T-cell (primary cell): Measurements from ENCODE around the gene ATP2C1. TPM values are rescaled to one million over a fixed set of nuclear protein-coding genes. Genes with fewer than 3 reads are reported as not detected.

Experiments used
- ATAC-seq, 4 experiments: fragments of 200-7000 bp in 3 of 4; fragments of 150-1000 bp in 1 of 4; cut with Tn5 transposase; replicated peaks in 1 of 4; 1 replicate in 3 of 4; 2 replicates in 1 of 4; pipeline ENCODE4 v1.10.0; 2021; ENCODE audit warnings: moderate library complexity in 3 of 4, mild to moderate bottlenecking in 2 of 4, moderate number of reproducible peaks in 1 of 4
- CTCF ChIA-PET, 2 donors: fragments of 300-600 bp; sonication (Branson Sonifier 250); formaldehyde crosslinking; loops; one replicate each; lab custom pipeline; 2022; ENCODE audit warnings: antibody characterized with exemption in 2 of 2; lab: Charles Lee
- POLR2A ChIA-PET, 2 donors: fragments of 300-600 bp; sonication (Branson Sonifier 250); formaldehyde crosslinking; loops; one replicate each; lab custom pipeline; 2022; ENCODE audit warnings: antibody characterized with exemption in 2 of 2; lab: Charles Lee
- DNase-seq, 35 experiments: peaks; one replicate each; pipeline versions ENCODE4 v3.0.0 to v3.0.0-alpha.2; 2013 to 2023
- H3K27ac ChIP-seq: one replicate; pipeline ENCODE4 v1.5.1; 2013; ENCODE audit warnings: low read length
- H3K27me3 ChIP-seq, 2 experiments: replicated peaks in 1 of 2; 1 replicate in 1 of 2; 2 replicates in 1 of 2; pipeline versions ENCODE4 v1.6.1 to v1.7.0; 2013; ENCODE audit warnings: low read length in 1 of 2, mixed read lengths in 1 of 2; ENCODE audit not compliant: control insufficient read depth in 2 of 2, insufficient read depth in 2 of 2; ENCODE audit errors: extremely low read depth in 1 of 2
- H3K36me3 ChIP-seq, 2 donors: 1 replicate in 1 of 2; 2 replicates in 1 of 2; pipeline versions ENCODE4 v1.6.1 to v1.7.0; 2013; ENCODE audit warnings: low read length in 1 of 2; ENCODE audit not compliant: control insufficient read depth in 2 of 2, insufficient read depth in 1 of 2; ENCODE audit errors: extremely low read depth in 1 of 2
- H3K4me1 ChIP-seq, 2 experiments: 1 replicate in 1 of 2; 2 replicates in 1 of 2; pipeline versions ENCODE4 v1.6.1 to v1.7.0; 2013; ENCODE audit warnings: low read length in 2 of 2, mixed read lengths in 1 of 2; ENCODE audit not compliant: insufficient read depth in 2 of 2, control insufficient read depth in 1 of 2; ENCODE audit errors: extremely low read depth in 1 of 2
- H3K4me3 ChIP-seq, 2 donors: 1 replicate in 1 of 2; 2 replicates in 1 of 2; pipeline versions ENCODE4 v1.5.1 to v1.7.0; 2013; ENCODE audit warnings: mild to moderate bottlenecking in 2 of 2, low read length in 1 of 2, moderate library complexity in 1 of 2; ENCODE audit not compliant: control insufficient read depth in 1 of 2; ENCODE audit errors: extremely low read depth in 1 of 2
- H3K9me3 ChIP-seq: 2 replicates; pipeline ENCODE4 v1.7.0; 2013
- H3K27ac Mint-ChIP-seq, 2 donors: one replicate each; pipeline ENCODE4 v1.8.0; 2020 to 2021; ENCODE audit warnings: mild to moderate bottlenecking in 2 of 2, mixed read lengths in 2 of 2
- H3K27me3 Mint-ChIP-seq, 2 donors: one replicate each; pipeline ENCODE4 v1.8.0; 2021 to 2022; ENCODE audit warnings: mixed read lengths in 2 of 2
- H3K36me3 Mint-ChIP-seq: one replicate; pipeline ENCODE4 v1.8.0; 2021; ENCODE audit warnings: mixed read lengths
- H3K4me1 Mint-ChIP-seq, 3 donors: one replicate each; pipeline ENCODE4 v1.8.0; 2020 to 2022; ENCODE audit warnings: mixed read lengths in 3 of 3, mild to moderate bottlenecking in 1 of 3
- H3K4me3 Mint-ChIP-seq, 3 donors: one replicate each; pipeline ENCODE4 v1.8.0; 2020 to 2022; ENCODE audit warnings: mild to moderate bottlenecking in 3 of 3, mixed read lengths in 3 of 3, moderate library complexity in 3 of 3
- H3K9me3 Mint-ChIP-seq, 3 donors: one replicate each; pipeline ENCODE4 v1.8.0; 2020 to 2022; ENCODE audit warnings: mixed read lengths in 3 of 3
- WGBS: methylation state at CpG from one replicate; pipeline ENCODE4 v1.1.5; 2013; ENCODE audit warnings: missing lambda C conversion rate; ENCODE audit not compliant: insufficient coverage; 5-methylcytosine and 5-hydroxymethylcytosine counted together
- total RNA-seq, 35 experiments: library from RNA in 6 of 35; stranded (reverse) in 6 of 35; fragments of 120-200 nt in 1 of 35; gene quantifications; one replicate each; pipeline versions ENCODE4 v1.2.1 to v1.2.4 and lab custom pipeline; 2013 to 2026

Gene ATP2C1
- total RNA-seq, 5 donors from 2014 or later (not counting 1 experiment from before 2014, with no cell fraction given), result 36.4 to 60.1 (median 42.6) TPM

DNA sequence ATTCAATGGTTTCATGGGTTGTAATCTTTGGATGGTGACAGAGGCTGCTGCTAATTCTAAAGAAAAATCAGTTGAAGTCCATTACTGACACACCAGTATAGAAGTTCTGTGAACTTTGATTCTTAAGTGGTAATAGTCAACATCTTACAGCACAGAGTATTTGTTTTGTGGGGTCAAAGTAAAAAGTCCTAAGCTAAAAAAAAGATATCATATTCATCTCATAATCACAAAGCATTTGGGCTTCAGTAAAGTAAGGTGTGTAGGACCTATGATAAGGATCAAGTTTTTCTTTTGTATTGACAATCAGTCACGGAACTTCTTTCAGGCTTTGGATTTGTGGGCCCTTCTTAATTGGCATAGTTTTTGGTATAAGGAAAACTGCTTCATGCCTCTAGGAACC lies 131.7 kb downstream of the ATP2C1 start:
- ATAC-seq, result no peak
- CTCF ChIA-PET, result interaction anchor here in 1 of 2 donors (0.9 to 4.0 kb wide), 4 partner anchors 8 to 132 kb away, joined by 3 to 21 read pairs (median 10); partner anchors contain the start of gene ATP2C1
- peaks cover 0 to 18% of the 10 kb centered on the region in 2 donors for H3K36me3 ChIP-seq
- H3K27me3 ChIP-seq, result no peaks in the 10 kb centered on the region
- H3K36me3 Mint-ChIP-seq, result peaks cover 29% of the 10 kb centered on the region
- H3K9me3 Mint-ChIP-seq, result peaks cover 0 to 3% (median 0%) of the 10 kb centered on the region in 3 donors
- peaks cover 25 to 30% of the 10 kb centered on the region in 2 experiments for H3K4me1 ChIP-seq
- peak overlapping the region; percentile 89 to 93 (median 91) for H3K4me3 Mint-ChIP-seq
- no peaks in the 10 kb centered on the region for H3K9me3 ChIP-seq
- H3K27ac Mint-ChIP-seq, result peak overlapping the region; percentile 92 to 98
- no CpG with 5 or more reads among the region's 1 CpG for WGBS
- H3K27me3 Mint-ChIP-seq, result no peaks in the 10 kb centered on the region
- peak overlapping the region; percentile 81 to 98 for H3K4me3 ChIP-seq
- no peak overlapping the region for H3K27ac ChIP-seq
- H3K4me1 Mint-ChIP-seq, result peaks cover 60 to 65% (median 62%) of the 10 kb centered on the region in 3 donors
- no peak for DNase-seq
- POLR2A ChIA-PET, result interaction anchor here (1.3 to 1.7 kb wide), 5 partner anchors 10 to 356 kb away, joined by 3 to 6 read pairs (median 3); partner anchors contain the start of gene NUDT16 (in 1 of the 2)

DNA sequence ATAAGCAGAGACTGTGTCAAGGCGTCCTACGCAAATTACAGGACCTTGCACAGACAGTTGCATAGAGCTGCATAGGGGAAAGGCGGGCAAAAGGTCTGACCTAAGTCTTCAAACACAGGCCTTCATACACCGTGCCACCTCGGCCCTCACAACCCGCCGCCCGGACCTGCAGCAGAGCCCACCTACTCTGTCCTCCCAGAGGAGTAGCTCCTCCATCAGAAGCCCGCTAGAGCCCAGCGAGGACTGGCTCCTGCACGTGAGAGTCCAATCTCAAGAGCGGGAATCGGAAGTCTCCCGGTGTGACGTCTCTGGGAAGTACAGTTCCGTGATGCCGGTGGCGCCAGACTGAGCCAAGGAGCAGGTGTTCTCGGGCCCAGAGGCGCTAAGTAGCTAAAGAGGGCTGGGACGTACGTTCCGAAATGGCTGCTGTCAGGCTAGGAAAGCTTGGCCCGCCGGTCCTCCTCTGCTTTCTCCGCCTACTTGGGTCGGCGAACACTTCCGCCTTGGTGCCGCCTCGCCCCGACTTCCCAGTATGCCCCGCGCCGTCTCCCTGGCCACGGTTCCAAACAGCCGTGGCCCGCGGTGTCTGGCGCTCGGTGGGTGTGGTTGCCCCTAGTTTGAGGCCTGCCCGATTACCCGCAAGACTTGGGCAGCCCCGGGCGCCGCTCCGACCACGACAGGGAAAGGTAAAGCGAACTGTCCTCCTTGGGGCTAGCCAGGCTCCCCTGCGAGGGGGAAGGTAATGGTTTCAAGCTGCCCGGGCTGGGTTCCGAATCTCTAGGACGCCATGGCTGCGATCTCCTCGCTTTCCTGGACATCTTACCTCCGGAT lies 132.7 kb downstream of the ATP2C1 start, which contains the start of the genes ASTE1 and NEK11:
Gene ASTE1, minus strand, starts transcription at position 505 of the 831 bp plus-strand sequence. CDS start 1,519 bp downstream, outside the sequence.
Gene NEK11, plus strand, starts transcription at position 557 of the 831 bp plus-strand sequence. CDS start 2,832 bp downstream, outside the sequence.
- Histone ChIP-seq H3K9me3 (no peaks in the 10 kb centered on the region), H3K27me3 (no peaks in the 10 kb centered on the region), H3K36me3 (peaks cover 0 to 16% of the 10 kb centered on the region in 2 donors), H3K27ac (peak within 1 kb of the TSS; percentile 87), H3K4me3 (peak within 1 kb of the TSS; percentile 81 to 98), H3K4me1 (peaks cover 23 to 25% of the 10 kb centered on the region in 2 experiments)
- Mint-ChIP-seq H3K27me3 (no peaks in the 10 kb centered on the region), H3K27ac (peak within 1 kb of the TSS; percentile 92 to 98), H3K4me1 (peaks cover 50 to 55% (median 52%) of the 10 kb centered on the region in 3 donors), H3K9me3 (peaks cover 0 to 3% (median 0%) of the 10 kb centered on the region in 3 donors), H3K36me3 (peaks cover 26% of the 10 kb centered on the region), H3K4me3 (peak within 1 kb of the TSS; percentile 89 to 93 (median 91))
- DNase-seq, result peak; percentile 75 to 95 (median 92)
- under 1% methylated on average over 50 of the region's 56 CpGs for WGBS
- ChIA-PET POLR2A (interaction anchor here (0.7 to 1.7 kb wide), 7 partner anchors 11 to 1587 kb away, joined by 3 to 6 read pairs (median 3); partner anchors contain the start of genes NUDT16 (in 2 of the 2), IFT122 (in 1 of the 2) and MBD4 (in 1 of the 2)), CTCF (interaction anchor here (0.9 to 4.0 kb wide), 6 partner anchors 9 to 769 kb away, joined by 3 to 21 read pairs (median 4); partner anchors contain the start of genes ATP2C1 (in 1 of the 2) and NUDT16 (in 1 of the 2))
- peak; percentile 98 to 99 (median 98) for ATAC-seq

DNA sequence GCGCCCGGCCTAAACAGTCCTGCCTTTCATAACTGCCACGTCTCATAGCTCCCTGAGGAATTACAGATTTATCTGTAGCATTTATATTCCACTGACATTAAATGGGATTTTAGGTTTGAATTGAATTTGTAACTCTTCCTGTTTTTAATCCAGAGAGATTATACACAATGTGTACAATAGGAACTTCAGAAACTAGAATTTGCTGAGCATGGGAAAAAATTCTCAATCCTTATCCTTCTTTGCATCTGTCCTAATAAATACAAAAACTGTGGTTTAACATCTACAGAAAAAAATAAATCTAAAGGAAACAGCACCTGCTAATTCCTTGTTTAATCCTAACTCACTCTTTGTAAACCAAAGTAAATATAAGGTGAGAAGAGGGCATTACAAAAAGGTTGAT lies 135.0 kb downstream of the ATP2C1 start:
- peaks cover 13 to 17% of the 10 kb centered on the region in 2 experiments for H3K4me1 ChIP-seq
- no peaks in the 10 kb centered on the region for H3K9me3 ChIP-seq
- Mint-ChIP-seq H3K27me3 (no peaks in the 10 kb centered on the region), H3K4me1 (peaks cover 30 to 35% (median 34%) of the 10 kb centered on the region in 3 donors), H3K9me3 (peaks cover 0 to 3% (median 0%) of the 10 kb centered on the region in 3 donors), H3K4me3 (no peak overlapping the region), H3K36me3 (peaks cover 23% of the 10 kb centered on the region), H3K27ac (no peak overlapping the region)
- ChIA-PET POLR2A (no interaction called here), CTCF (no interaction called here)
- no peaks in the 10 kb centered on the region for H3K27me3 ChIP-seq
- no peak overlapping the region for H3K27ac ChIP-seq
- H3K36me3 ChIP-seq, result peaks cover 0 to 8% of the 10 kb centered on the region in 2 donors
- no peak for ATAC-seq
- WGBS, result no CpG with 5 or more reads among the region's 3 CpGs
- no peak overlapping the region for H3K4me3 ChIP-seq
- no peak for DNase-seq

DNA sequence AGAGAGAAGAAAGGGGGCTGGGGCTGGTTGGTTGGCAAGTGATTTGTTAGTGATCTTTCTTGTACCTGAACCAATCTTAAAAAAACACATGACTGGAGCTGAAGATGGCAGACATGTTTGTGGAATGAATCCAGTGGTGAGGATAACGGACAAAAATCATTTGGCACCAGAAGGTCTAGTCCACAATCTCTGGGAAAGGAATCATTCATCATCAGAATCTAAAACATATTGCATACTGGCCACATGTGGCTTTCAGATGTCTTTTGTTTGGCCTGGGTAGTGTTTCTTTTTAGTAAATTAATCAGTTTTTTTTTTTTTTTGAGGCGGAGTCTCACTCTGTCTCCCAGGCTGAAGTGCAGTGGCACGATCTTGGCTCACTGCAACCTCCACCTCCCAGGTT lies 137.8 kb downstream of the ATP2C1 start:
- Mint-ChIP-seq H3K9me3 (no peaks in the 10 kb centered on the region), H3K4me1 (peaks cover 7 to 8% (median 7%) of the 10 kb centered on the region in 3 donors), H3K36me3 (peaks cover 10% of the 10 kb centered on the region), H3K4me3 (no peak overlapping the region), H3K27me3 (no peaks in the 10 kb centered on the region), H3K27ac (no peak overlapping the region)
- Histone ChIP-seq H3K4me1 (peaks cover 3 to 8% of the 10 kb centered on the region in 2 experiments), H3K4me3 (no peak overlapping the region), H3K36me3 (no peaks in the 10 kb centered on the region), H3K9me3 (no peaks in the 10 kb centered on the region), H3K27me3 (no peaks in the 10 kb centered on the region), H3K27ac (no peak overlapping the region)
- WGBS, result no CpG with 5 or more reads among the region's 3 CpGs
- CTCF ChIA-PET, result interaction anchor here (0.5 to 2.6 kb wide), 5 partner anchors 8 to 350 kb away, joined by 3 to 14 read pairs (median 4); partner anchors contain the start of gene NUDT16 (in 1 of the 2)
- ATAC-seq (no peak), DNase-seq (no peak)
- POLR2A ChIA-PET, result no interaction called here

GRCh38 chr3:131033480-131034080 lies 139.7 kb downstream of the ATP2C1 start:
- Mint-ChIP-seq H3K4me3 (no peak overlapping the region), H3K36me3 (peaks cover 10% of the 10 kb centered on the region), H3K9me3 (no peaks in the 10 kb centered on the region), H3K27ac (no peak overlapping the region), H3K4me1 (no peaks in the 10 kb centered on the region), H3K27me3 (no peaks in the 10 kb centered on the region)
- no peaks in the 10 kb centered on the region for H3K36me3 ChIP-seq
- H3K4me1 ChIP-seq, result no peaks in the 10 kb centered on the region
- no CpG with 5 or more reads among the region's 1 CpG for WGBS
- H3K27me3 ChIP-seq, result no peaks in the 10 kb centered on the region
- no peaks in the 10 kb centered on the region for H3K9me3 ChIP-seq
- ChIA-PET CTCF (interaction anchor here (0.5 to 2.6 kb wide), 23 partner anchors 8 to 1608 kb away, joined by 3 to 15 read pairs (median 3); partner anchors contain the start of genes NUDT16 (in 2 of the 2) and ATP2C1 (in 1 of the 2)), POLR2A (interaction anchor here (0.6 to 0.7 kb wide), 3 partner anchors 32 to 1309 kb away, joined by 3 to 5 read pairs (median 4); no protein-coding TSS in a partner anchor)
- no peak overlapping the region for H3K27ac ChIP-seq
- DNase-seq, result peak in 5 of 35 experiments; percentile 6 to 78 (median 18)
- peak; percentile 49 to 67 (median 59) for ATAC-seq
- no peak overlapping the region for H3K4me3 ChIP-seq
